HL-60 (cell line): Measurements from ENCODE around the gene AVPR2.

Experiments used
- CTCF ChIP-seq: IDR thresholded peaks from one replicate; pipeline ENCODE4 v1.5.1; 2011; ENCODE audit warnings: low read length, control low read depth, inconsistent platforms; ENCODE audit not compliant: insufficient read depth
- TF ChIP-seq, protein P1 (sequence below): IDR thresholded peaks from 2 replicates; pipeline ENCODE4 v1.6.1; 2012; ENCODE audit warnings: low read depth; ENCODE audit not compliant: insufficient replicate concordance

DNA sequence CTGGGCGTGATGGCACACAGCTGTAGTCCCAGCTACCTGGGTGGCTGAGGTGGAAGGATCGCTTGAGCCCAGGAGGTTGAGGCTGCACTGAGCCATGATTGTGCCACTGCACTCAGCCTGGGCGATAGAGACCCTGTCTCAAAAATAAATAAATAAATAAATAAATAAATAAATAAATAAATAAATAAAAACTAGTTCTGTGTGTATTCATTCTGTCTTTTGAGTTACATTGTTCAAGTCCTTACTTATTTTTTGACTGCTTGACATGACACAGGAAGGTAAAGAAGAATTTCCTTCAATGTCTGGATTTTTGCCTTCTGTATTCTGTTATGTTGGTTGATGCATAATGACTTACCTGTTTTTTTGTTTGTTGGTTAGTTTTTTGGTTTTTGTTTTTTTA, 32.6 kb downstream of the AVPR2 start:
- TF ChIP-seq CTCF, result no peak
- TF ChIP-seq, protein P1, sequence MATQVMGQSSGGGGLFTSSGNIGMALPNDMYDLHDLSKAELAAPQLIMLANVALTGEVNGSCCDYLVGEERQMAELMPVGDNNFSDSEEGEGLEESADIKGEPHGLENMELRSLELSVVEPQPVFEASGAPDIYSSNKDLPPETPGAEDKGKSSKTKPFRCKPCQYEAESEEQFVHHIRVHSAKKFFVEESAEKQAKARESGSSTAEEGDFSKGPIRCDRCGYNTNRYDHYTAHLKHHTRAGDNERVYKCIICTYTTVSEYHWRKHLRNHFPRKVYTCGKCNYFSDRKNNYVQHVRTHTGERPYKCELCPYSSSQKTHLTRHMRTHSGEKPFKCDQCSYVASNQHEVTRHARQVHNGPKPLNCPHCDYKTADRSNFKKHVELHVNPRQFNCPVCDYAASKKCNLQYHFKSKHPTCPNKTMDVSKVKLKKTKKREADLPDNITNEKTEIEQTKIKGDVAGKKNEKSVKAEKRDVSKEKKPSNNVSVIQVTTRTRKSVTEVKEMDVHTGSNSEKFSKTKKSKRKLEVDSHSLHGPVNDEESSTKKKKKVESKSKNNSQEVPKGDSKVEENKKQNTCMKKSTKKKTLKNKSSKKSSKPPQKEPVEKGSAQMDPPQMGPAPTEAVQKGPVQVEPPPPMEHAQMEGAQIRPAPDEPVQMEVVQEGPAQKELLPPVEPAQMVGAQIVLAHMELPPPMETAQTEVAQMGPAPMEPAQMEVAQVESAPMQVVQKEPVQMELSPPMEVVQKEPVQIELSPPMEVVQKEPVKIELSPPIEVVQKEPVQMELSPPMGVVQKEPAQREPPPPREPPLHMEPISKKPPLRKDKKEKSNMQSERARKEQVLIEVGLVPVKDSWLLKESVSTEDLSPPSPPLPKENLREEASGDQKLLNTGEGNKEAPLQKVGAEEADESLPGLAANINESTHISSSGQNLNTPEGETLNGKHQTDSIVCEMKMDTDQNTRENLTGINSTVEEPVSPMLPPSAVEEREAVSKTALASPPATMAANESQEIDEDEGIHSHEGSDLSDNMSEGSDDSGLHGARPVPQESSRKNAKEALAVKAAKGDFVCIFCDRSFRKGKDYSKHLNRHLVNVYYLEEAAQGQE, result no peak
